PC-9 (cell line): ENCODE results near the gene CCDC24.

Experiments
- CTCF ChIP-seq: fragments of 200-600 bp; sonication (generic); conservative IDR thresholded peaks from 2 replicates; pipeline ENCODE4 v1.6.1; 2017; ENCODE audit warnings: mixed run types, antibody characterized with exemption, mild to moderate bottlenecking, moderate library complexity
- EZH2 ChIP-seq: fragments of 200-600 bp; sonication (generic); IDR thresholded peaks from 2 replicates; pipeline ENCODE4 v1.8.0; 2017; ENCODE audit warnings: antibody characterized with exemption, low read depth

- TF ChIP-seq CTCF (no peak), EZH2 (no peak)
These were observed 8.6 kb upstream of the CCDC24 start for GRCh38 chr1:43982808-43983207.
